K562 (cell line): ENCODE results near the gene KPNB1. TPM values are rescaled to one million over a fixed set of nuclear protein-coding genes. Genes with fewer than 3 reads are reported as not detected.
A peak's percentile ranks its signal among the peaks of the same experiment; 100 is the strongest.

Experiments
- ATAC-seq: fragments of 200-7000 bp; cut with Tn5 transposase; 3 replicates; pipeline ENCODE4 v1.9.1; 2020; ENCODE audit warnings: moderate library complexity
- BruUV-seq: library from RNA; stranded (reverse); fragments of 400-500 nt; replicated peaks from 2 replicates; lab custom pipeline; 2021; lab: Mats Ljungman, UMichigan
- CTCF ChIA-PET: fragments of 300-600 bp; formaldehyde crosslinking; extraction: SDS; loops from one replicate; lab custom pipeline; 2021; ENCODE audit warnings: low intra/inter-chr PET ratio; lab: Yijun Ruan, JAX
- POLR2A ChIA-PET: fragments of 300-600, 350-650 bp; sonication (Branson Sonifier 250); formaldehyde crosslinking; extraction: SDS; loops from one replicate; lab custom pipeline; 2021; ENCODE audit warnings: antibody characterized with exemption, inconsistent platforms; lab: Yijun Ruan, JAX
- DNase-seq, 4 experiments: peaks; one replicate each; pipeline versions ENCODE4 v3.0.0 to v3.0.0-alpha.2; 2011 to 2018; ENCODE audit warnings: low spot score in 3 of 4, mixed read lengths in 3 of 4; ENCODE audit errors: extremely low read depth in 1 of 4
- FAIRE-seq: peaks from 2 replicates; lab custom pipeline; 2011; peaks lifted over from hg19 to GRCh38; lab: Jason Lieb, UNC
- H2AFZ ChIP-seq: 2 replicates; pipeline ENCODE4 v1.6.0; 2011; ENCODE audit warnings: low read depth, low read length, control low read depth, inconsistent platforms
- H3K27ac ChIP-seq: fragments of 200-600 bp; 3 replicates; pipeline ENCODE4 v1.8.0; 2011; ENCODE audit warnings: low read depth, mild to moderate bottlenecking, control low read depth, inconsistent platforms, low read length, moderate library complexity, mixed read lengths; ENCODE audit errors: extremely low read depth
- H3K27me3 ChIP-seq, 2 experiments: fragments of 300-600 bp in 1 of 2; 2 replicates in 1 of 2; 3 replicates in 1 of 2; pipeline versions ENCODE4 v1.6.0 to v1.8.0; 2011; ENCODE audit warnings: inconsistent platforms in 2 of 2, low read length in 2 of 2, mild to moderate bottlenecking in 1 of 2, mixed read lengths in 1 of 2, moderate library complexity in 1 of 2; ENCODE audit not compliant: control insufficient read depth in 2 of 2, insufficient read depth in 2 of 2
- H3K36me3 ChIP-seq: fragments of 300-600 bp; 3 replicates; pipeline ENCODE4 v1.8.0; 2011; ENCODE audit warnings: mild to moderate bottlenecking, low read length, inconsistent platforms; ENCODE audit not compliant: control insufficient read depth, insufficient read depth
- H3K4me1 ChIP-seq, 2 experiments: fragments of 200-600 bp in 1 of 2; replicated peaks in 1 of 2; 2 replicates in 1 of 2; 3 replicates in 1 of 2; pipeline versions ENCODE4 v1.5.1 to v1.8.0; 2011; ENCODE audit warnings: inconsistent platforms in 2 of 2, low read length in 2 of 2, mild to moderate bottlenecking in 1 of 2, mixed read lengths in 1 of 2, moderate library complexity in 1 of 2; ENCODE audit not compliant: control insufficient read depth in 2 of 2, insufficient read depth in 2 of 2
- H3K4me2 ChIP-seq: 2 replicates; pipeline ENCODE4 v1.6.1; 2011; ENCODE audit warnings: low read length, control low read depth, inconsistent platforms, mixed read lengths; ENCODE audit not compliant: insufficient read depth
- H3K4me3 ChIP-seq: fragments of 200-600 bp; sonication (generic), shearing (Covaris generic); 2 replicates; pipeline ENCODE4 v1.5.1; 2016; ENCODE audit warnings: control low read depth, inconsistent platforms
- H3K79me2 ChIP-seq: fragments of 200-600 bp; 3 replicates; pipeline ENCODE4 v1.8.0; 2011; ENCODE audit warnings: low read length, inconsistent platforms; ENCODE audit not compliant: control insufficient read depth, insufficient read depth
- H3K9ac ChIP-seq, 2 experiments: 2 replicates each; pipeline versions ENCODE4 v1.6.0 to v1.6.1; 2011; ENCODE audit warnings: low read depth in 2 of 2, low read length in 2 of 2, control low read depth in 1 of 2, inconsistent platforms in 1 of 2, mild to moderate bottlenecking in 1 of 2, mixed read lengths in 1 of 2; ENCODE audit not compliant: insufficient read depth in 1 of 2
- H3K9me1 ChIP-seq: one replicate; pipeline ENCODE4 v1.6.0; 2011; ENCODE audit warnings: inconsistent platforms, mild to moderate bottlenecking, low read length, moderate library complexity; ENCODE audit not compliant: control insufficient read depth, insufficient read depth
- H3K9me3 ChIP-seq: replicated peaks from 2 replicates; pipeline ENCODE4 v1.5.1; 2011; ENCODE audit warnings: low read depth, low read length, inconsistent platforms; ENCODE audit not compliant: control insufficient read depth, insufficient read depth
- H4K20me1 ChIP-seq: replicated peaks from 2 replicates; pipeline ENCODE4 v1.6.1; 2011; ENCODE audit warnings: low read length, inconsistent platforms, mixed read lengths; ENCODE audit not compliant: control insufficient read depth, insufficient read depth
- C11orf30 ChIP-seq: fragments of 450-650 bp; IDR thresholded peaks from 2 replicates; pipeline ENCODE4 v1.6.1; 2016; ENCODE audit warnings: low read depth, mild to moderate bottlenecking
- LEF1 ChIP-seq: fragments of 450-650 bp; IDR thresholded peaks from 2 replicates; pipeline ENCODE4 v1.6.1; 2016; ENCODE audit warnings: mild to moderate bottlenecking
- MAFF ChIP-seq: IDR thresholded peaks from 2 replicates; pipeline ENCODE4 v1.6.1; 2012; ENCODE audit warnings: low read length, improper control_type of control experiment
- MAFG ChIP-seq: fragments of 450-650 bp; conservative IDR thresholded peaks from 2 replicates; pipeline ENCODE4 v1.6.1; 2016; ENCODE audit warnings: missing genetic modification characterization, missing compliant biosample characterization
- MAFK ChIP-seq: IDR thresholded peaks from 2 replicates; pipeline ENCODE4 v1.6.1; 2011; ENCODE audit warnings: low read length, improper control_type of control experiment
- NFE2 ChIP-seq: IDR thresholded peaks from 2 replicates; pipeline ENCODE4 v1.6.1; 2014; ENCODE audit warnings: antibody characterized with exemption, low read depth
- NFRKB ChIP-seq: fragments of 450-650 bp; IDR thresholded peaks from 2 replicates; pipeline ENCODE4 v1.6.1; 2016; ENCODE audit warnings: low read depth
- POLR2A ChIP-seq: fragments of 450-650 bp; conservative IDR thresholded peaks from 2 replicates; pipeline ENCODE4 v1.6.1; 2016
- SUPT5H ChIP-seq: fragments of 450-650 bp; IDR thresholded peaks from 2 replicates; pipeline ENCODE4 v1.6.1; 2016
- ZNF316 ChIP-seq: fragments of 450-650 bp; IDR thresholded peaks from 2 replicates; pipeline ENCODE4 v1.6.1; 2016
- ZNF75A ChIP-seq: fragments of 450-650 bp; formaldehyde crosslinking; IDR thresholded peaks from 2 replicates; pipeline ENCODE4 v1.4.0; 2020; ENCODE audit warnings: mild to moderate bottlenecking
- WGBS: fragments of 100-300 bp; shearing (Covaris generic); methylation state at CpG from one replicate; pipeline ENCODE4 v1.1.6; 2016; ENCODE audit warnings: low coverage, mixed read lengths; ENCODE audit not compliant: insufficient coverage; ENCODE audit errors: missing lambda C conversion rate; 5-methylcytosine and 5-hydroxymethylcytosine counted together
- in situ Hi-C: fragments of 300-500 bp; cut with MboI; formaldehyde crosslinking; loops from 4 replicates; pipeline ENCODE4 v1.15.0; 2018; ENCODE audit warnings: inconsistent platforms, mixed read lengths
- intact Hi-C: fragments of 100-400 bp; cut with micrococcal nuclease; formaldehyde crosslinking; loops from 2 replicates; pipeline ENCODE4 v1.14.2; 2022
- polyA plus RNA-seq, 8 experiments: library from polyadenylated mRNA; depleted of rRNA in 4 of 8; stranded (reverse) in 5 of 8; unstranded in 3 of 8; fragments of >200 nt; fragmentation: Nextera tagmentation in 2 of 8; fragmentation: Illumina TruSeq in 1 of 8; extraction: Ambion mirVana in 2 of 8; extraction: Trizol in 1 of 8; gene quantifications; 2 replicates each; pipeline versions ENCODE4 v1.2.1 to v1.2.3, GENCODE V29; 2011 to 2014; ENCODE audit warnings: inconsistent platforms in 1 of 8, missing spikeins in 1 of 8
- total RNA-seq, 7 experiments: library from RNA; depleted of rRNA in 6 of 7; stranded (reverse); fragments of >200 nt in 6 of 7; fragmentation: Illumina TruSeq in 2 of 7; extraction: Trizol in 2 of 7; gene quantifications; 2 replicates each; pipeline versions ENCODE4 v1.2.1 to v1.2.3, GENCODE V29; 2011 to 2021; ENCODE audit warnings: low replicate concordance in 1 of 7
- TF ChIP-seq, protein P1 (sequence below): fragments of 250-450 bp; sonication (Bioruptor Pico); IDR thresholded peaks from 2 replicates; pipeline ENCODE4 v1.8.0; 2022; ENCODE audit warnings: moderate library complexity, mild to moderate bottlenecking, inconsistent platforms

Gene KPNB1
- total and polyA plus RNA-seq, 9 of the 15 experiments (the other 6 are each of a cell fraction or from before 2014, with no cell fraction given), result 154 to 622 (median 354) TPM

DNA sequence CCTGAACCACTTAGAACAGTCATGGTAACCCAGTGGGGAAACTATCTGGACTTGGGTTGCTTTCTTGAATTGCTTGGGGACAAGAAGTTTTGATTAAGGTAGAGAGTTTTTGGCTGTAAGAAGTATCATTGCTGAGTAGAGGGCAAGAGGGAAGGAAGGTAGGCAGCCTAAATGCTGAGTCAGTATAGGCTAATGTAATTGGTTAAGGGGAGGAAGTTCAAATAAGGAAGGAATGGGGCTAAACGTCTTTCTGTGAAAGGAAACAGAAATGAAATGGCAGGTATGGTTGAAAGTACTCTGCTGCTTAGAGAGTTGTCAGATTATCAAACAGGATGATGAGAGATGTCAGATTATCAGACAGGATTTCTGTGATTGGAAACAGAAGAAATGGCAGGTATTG, 20.3 kb downstream of the KPNB1 start:
- Histone ChIP-seq H3K27me3 (no peaks in the 10 kb centered on the region), H4K20me1 (no peaks in the 10 kb centered on the region), H3K9ac (no peak overlapping the region), H3K9me3 (no peaks in the 10 kb centered on the region), H3K4me1 (no peaks in the 10 kb centered on the region), H3K4me3 (no peak overlapping the region), H3K27ac (no peak overlapping the region; the same call in 2 of the 3 replicates), H3K36me3 (peaks cover 95% of the 10 kb centered on the region), H2AFZ (no peak overlapping the region), H3K79me2 (peaks cover 10% of the 10 kb centered on the region; the same call in 2 of the 3 replicates), H3K4me2 (no peak overlapping the region), H3K9me1 (no peaks in the 10 kb centered on the region)
- WGBS, result 0% methylated on average over 1 of the region's 1 CpG
- ChIA-PET CTCF (no interaction called here), POLR2A (no interaction called here)
- intact Hi-C loops (no loop called here), in situ Hi-C loops (no loop called here)
- TF ChIP-seq C11orf30 (peak; percentile 90), MAFK (peak; percentile 76), POLR2A (0 out of 2 replicates have a peak, but pooled peaks have one; percentile 30), SUPT5H (peak; percentile 32), LEF1 (no peak), ZNF316 (peak; percentile 94), ZNF75A (CRISPR knock-in tag) (no peak), NFRKB (no peak), MAFF (peak; percentile 67; the same call in 1 of the 2 replicates), NFE2 (peak; percentile 53), MAFG (peak; percentile 88)
- TF ChIP-seq, protein P1, sequence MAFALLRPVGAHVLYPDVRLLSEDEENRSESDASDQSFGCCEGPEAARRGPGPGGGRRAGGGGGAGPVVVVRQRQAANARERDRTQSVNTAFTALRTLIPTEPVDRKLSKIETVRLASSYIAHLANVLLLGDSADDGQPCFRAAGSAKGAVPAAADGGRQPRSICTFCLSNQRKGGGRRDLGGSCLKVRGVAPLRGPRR (CRISPR knock-in tag), result no peak
- DNase-seq (no peak), FAIRE-seq (no peak), ATAC-seq (no peak; the same call in 2 of the 3 replicates)
- BruUV-seq, result no TSS peak
